Stomach (tissue), 4 donors: Measurements from ENCODE around the gene CPNE6.
"Not testable (repeated sequence)": the region's sequence is repeated elsewhere in the genome, so short reads cannot be mapped to it uniquely, and the experiment has no call there.

Experiments used
- CTCF ChIP-seq, 7 experiments: fragments of 450-650 bp in 4 of 7; fragments of 200-600 bp in 3 of 7; sonication (generic) in 3 of 7; IDR thresholded peaks; one replicate each; pipeline ENCODE4 v1.5.1; 2016 to 2019; ENCODE audit warnings: antibody characterized with exemption in 7 of 7, control low read depth in 2 of 7, mild to moderate bottlenecking in 1 of 7
- EP300 ChIP-seq: sonication (generic); formaldehyde crosslinking; IDR thresholded peaks from one replicate; pipeline ENCODE4 v1.6.1; 2017; ENCODE audit warnings: antibody characterized with exemption
- POLR2A ChIP-seq, 4 donors: fragments of 450-650 bp; IDR thresholded peaks; one replicate each; pipeline ENCODE4 v1.6.1; 2016; ENCODE audit warnings: antibody characterized with exemption in 4 of 4, control low read depth in 2 of 4, mild to moderate bottlenecking in 1 of 4, moderate library complexity in 1 of 4

DNA sequence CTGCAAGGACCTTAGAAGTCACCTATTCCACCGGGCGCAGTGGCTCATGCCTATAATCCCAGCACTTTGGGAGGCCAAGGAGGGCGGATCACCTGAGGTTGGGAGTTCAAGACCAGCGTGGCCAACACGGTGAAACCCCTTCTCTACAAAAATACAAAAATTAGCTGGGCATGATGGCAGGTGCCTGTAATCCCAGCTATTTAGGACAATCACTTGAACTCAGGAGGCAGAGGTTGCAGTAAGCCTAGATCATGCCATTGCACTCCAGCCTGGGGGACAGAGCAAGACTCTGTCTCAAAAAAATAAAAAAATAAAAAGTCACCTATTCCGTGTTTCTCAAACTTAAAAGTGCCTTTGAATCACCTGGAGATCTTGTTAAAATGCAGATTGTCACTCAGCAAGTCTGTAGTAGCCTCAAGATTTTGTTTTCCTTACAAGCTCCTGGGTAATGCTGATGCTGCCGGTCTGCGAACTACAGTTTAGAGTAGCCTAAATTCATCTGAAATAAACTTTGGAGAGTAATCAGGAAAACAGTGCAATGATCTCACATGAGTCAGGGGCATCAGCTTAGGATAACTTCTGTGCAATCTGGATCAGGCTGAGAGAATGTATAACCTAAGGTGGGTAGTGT lies 34.4 kb downstream of the CPNE6 start:
- not testable (repeated sequence) for TF ChIP-seq CTCF (IDR thresholded peaks at IDR 0.05); POLR2A (IDR thresholded peaks at IDR 0.05); EP300
